Lower leg skin (tissue), 4 donors: ENCODE measurements around the gene FGFBP3. TPM values are rescaled to one million over a fixed set of nuclear protein-coding genes. Genes with fewer than 3 reads are reported as not detected.

ENCODE experiments used
- DNase-seq, 2 donors: peaks; one replicate each; pipeline ENCODE4 v3.0.0-alpha.2; 2019; ENCODE audit warnings: low spot score in 2 of 2
- H3K4me3 ChIP-seq: fragments of 200-600 bp; sonication (generic); 2 replicates; pipeline ENCODE4 v1.5.1; 2017; ENCODE audit warnings: mild to moderate bottlenecking, low read depth; ENCODE audit not compliant: poor library complexity, severe bottlenecking
- CTCF ChIP-seq, 3 donors: fragments of 450-650 bp; IDR thresholded peaks; one replicate each; pipeline ENCODE4 v1.5.1; 2016; ENCODE audit warnings: antibody characterized with exemption in 3 of 3, mild to moderate bottlenecking in 3 of 3, moderate library complexity in 2 of 3
- POLR2A ChIP-seq, 2 donors: fragments of 450-650 bp; IDR thresholded peaks; one replicate each; pipeline ENCODE4 v1.6.1; 2016 to 2017; ENCODE audit warnings: antibody characterized with exemption in 2 of 2, mild to moderate bottlenecking in 1 of 2, moderate library complexity in 1 of 2
- WGBS, 2 donors: methylation state at CpG; one replicate each; pipeline ENCODE4 v1.1.5; 2018; 5-methylcytosine and 5-hydroxymethylcytosine counted together
- intact Hi-C: fragments of 100-400 bp; cut with DNase I; formaldehyde crosslinking; loops from one replicate; pipeline ENCODE4 v1.15.0; 2023; ENCODE audit warnings: low total_unique reads
- total RNA-seq, 4 donors: library from RNA; depleted of rRNA; stranded (reverse); fragments of >200 nt; gene quantifications; one replicate each; pipeline ENCODE4 v1.1.0, GENCODE V29; 2016

Gene FGFBP3
- total RNA-seq, 4 donors from 2014 or later: 0.69 to 1.6 (median 1.3) TPM

GRCh38 chr10:91941426-91941825 is 32.1 kb upstream of the FGFBP3 start:
- H3K4me3 ChIP-seq: no peak overlapping the region
- TF ChIP-seq POLR2A (IDR thresholded peaks at IDR 0.05): no peak
- no peak for TF ChIP-seq CTCF (IDR thresholded peaks at IDR 0.05)
- WGBS, 2 donors: 50 to 63% methylated on average over 1 of the region's 1 CpG
- no peak for DNase-seq
- intact Hi-C loops: loop anchor here (10.0 kb wide), 1 partner anchor 63 kb away; no protein-coding TSS in a partner anchor

GRCh38 chr10:91939653-91940052 is 30.4 kb upstream of the FGFBP3 start:
- TF ChIP-seq POLR2A (IDR thresholded peaks at IDR 0.05): no peak
- TF ChIP-seq CTCF (IDR thresholded peaks at IDR 0.05): no peak
- no peak overlapping the region for H3K4me3 ChIP-seq
- no peak for DNase-seq
- 91 to 98% methylated on average over 4 of the region's 4 CpGs for WGBS, 2 donors
- intact Hi-C loops: loop anchor here (10.0 kb wide), 1 partner anchor 65 kb away; no protein-coding TSS in a partner anchor

GRCh38 chr10:91935886-91936285 is 26.6 kb upstream of the FGFBP3 start:
- 67 to 74% methylated on average over 2 of the region's 2 CpGs for WGBS, 2 donors
- intact Hi-C loops: no loop called here
- H3K4me3 ChIP-seq: no peak overlapping the region
- TF ChIP-seq POLR2A (IDR thresholded peaks at IDR 0.05) (no peak), CTCF (IDR thresholded peaks at IDR 0.05) (no peak)
- DNase-seq: no peak

- no peak for DNase-seq
- 81 to 92% methylated on average over 1 of the region's 1 CpG for WGBS, 2 donors
- TF ChIP-seq CTCF (IDR thresholded peaks at IDR 0.05) (no peak), POLR2A (IDR thresholded peaks at IDR 0.05) (no peak)
- intact Hi-C loops: no loop called here
- H3K4me3 ChIP-seq: no peak overlapping the region
Observed at GRCh38 chr10:91932737-91933136, 23.5 kb upstream of the FGFBP3 start.

GRCh38 chr10:91931526-91932190 is 22.4 kb upstream of the FGFBP3 start:
- TF ChIP-seq POLR2A (IDR thresholded peaks at IDR 0.05) (no peak), CTCF (IDR thresholded peaks at IDR 0.05) (no peak)
- no peak for DNase-seq
- intact Hi-C loops: no loop called here
- no peak overlapping the region for H3K4me3 ChIP-seq
- 48 to 58% methylated on average over 3 of the region's 3 CpGs for WGBS, 2 donors

- no peak for DNase-seq
- WGBS, 2 donors: 64 to 72% methylated on average over 3 of the region's 3 CpGs
- no peak overlapping the region for H3K4me3 ChIP-seq
- no peak for TF ChIP-seq POLR2A (IDR thresholded peaks at IDR 0.05)
- no peak for TF ChIP-seq CTCF (IDR thresholded peaks at IDR 0.05)
- intact Hi-C loops: no loop called here
Observed at GRCh38 chr10:91930939-91931338, 21.7 kb upstream of the FGFBP3 start.
